Mesenchymal stem cell (in vitro differentiated cells and primary cell): ENCODE results near the gene PALD1.

Experiments used
- DNase-seq: peaks from one replicate; pipeline ENCODE4 v3.0.0-alpha.2; 2013
- H2AFZ ChIP-seq: one replicate; pipeline ENCODE4 v1.6.1; 2013; ENCODE audit warnings: low read depth, mild to moderate bottlenecking, control low read depth, inconsistent platforms, low read length, moderate library complexity
- H2AK5ac ChIP-seq: 2 replicates; pipeline ENCODE4 v1.6.1; 2013; ENCODE audit warnings: low read length, moderate library complexity, mild to moderate bottlenecking, inconsistent platforms; ENCODE audit not compliant: severe bottlenecking
- H2BK120ac ChIP-seq: one replicate; pipeline ENCODE4 v1.6.1; 2013; ENCODE audit warnings: low read depth, mild to moderate bottlenecking, inconsistent platforms, low read length, moderate library complexity
- H2BK12ac ChIP-seq, 2 experiments: one replicate each; pipeline ENCODE4 v1.6.1; 2013; ENCODE audit warnings: inconsistent platforms in 2 of 2, low read length in 2 of 2, mild to moderate bottlenecking in 2 of 2, moderate library complexity in 2 of 2, control low read depth in 1 of 2
- H2BK15ac ChIP-seq: one replicate; pipeline ENCODE4 v1.6.1; 2013; ENCODE audit warnings: mild to moderate bottlenecking, low read depth, inconsistent platforms; ENCODE audit not compliant: poor library complexity, severe bottlenecking
- H2BK5ac ChIP-seq: 2 replicates; pipeline ENCODE4 v1.6.1; 2013; ENCODE audit warnings: low read depth, mild to moderate bottlenecking, low read length, control low read depth, inconsistent platforms; ENCODE audit not compliant: poor library complexity, severe bottlenecking
- H3K14ac ChIP-seq, 2 experiments: one replicate each; pipeline ENCODE4 v1.6.1; 2013; ENCODE audit warnings: inconsistent platforms in 2 of 2, low read length in 2 of 2, control low read depth in 1 of 2, mild to moderate bottlenecking in 1 of 2, moderate library complexity in 1 of 2
- H3K18ac ChIP-seq, 2 experiments: one replicate each; pipeline ENCODE4 v1.6.1; 2013; ENCODE audit warnings: inconsistent platforms in 2 of 2, low read length in 2 of 2, control low read depth in 1 of 2, low read depth in 1 of 2, mild to moderate bottlenecking in 1 of 2
- H3K23ac ChIP-seq, 2 experiments: one replicate each; pipeline ENCODE4 v1.6.1; 2013; ENCODE audit warnings: inconsistent platforms in 2 of 2, low read length in 2 of 2, mild to moderate bottlenecking in 2 of 2, moderate library complexity in 2 of 2, control low read depth in 1 of 2
- H3K27ac ChIP-seq: 2 replicates; pipeline ENCODE4 v1.5.1; 2013; ENCODE audit warnings: mild to moderate bottlenecking, moderate library complexity, low read length, control low read depth, inconsistent platforms; ENCODE audit not compliant: poor library complexity, severe bottlenecking
- H3K27me3 ChIP-seq, 2 experiments: 2 replicates each; pipeline versions ENCODE4 v1.6.1 to v1.7.0; 2013; ENCODE audit warnings: low read length in 2 of 2, mild to moderate bottlenecking in 2 of 2, moderate library complexity in 2 of 2, control low read depth in 1 of 2, inconsistent platforms in 1 of 2; ENCODE audit not compliant: control insufficient read depth in 1 of 2, insufficient read depth in 1 of 2
- H3K36me3 ChIP-seq, 2 experiments: 2 replicates each; pipeline versions ENCODE4 v1.6.1 to v1.7.0; 2013; ENCODE audit warnings: low read length in 2 of 2, control low read depth in 1 of 2, inconsistent platforms in 1 of 2, low read depth in 1 of 2, mild to moderate bottlenecking in 1 of 2; ENCODE audit not compliant: insufficient read depth in 2 of 2, control insufficient read depth in 1 of 2
- H3K4ac ChIP-seq, 2 experiments: one replicate each; pipeline ENCODE4 v1.6.1; 2013; ENCODE audit warnings: inconsistent platforms in 2 of 2, low read length in 2 of 2, mild to moderate bottlenecking in 2 of 2, moderate library complexity in 2 of 2, control low read depth in 1 of 2, low read depth in 1 of 2
- H3K4me1 ChIP-seq: 2 replicates; pipeline ENCODE4 v1.6.1; 2013; ENCODE audit warnings: low read depth, low read length, control low read depth; ENCODE audit not compliant: control insufficient read depth, insufficient read depth
- H3K4me2 ChIP-seq: 2 replicates; pipeline ENCODE4 v1.6.1; 2013; ENCODE audit warnings: low read length, mild to moderate bottlenecking, inconsistent platforms; ENCODE audit not compliant: poor library complexity, severe bottlenecking
- H3K4me3 ChIP-seq, 2 experiments: 2 replicates each; pipeline versions ENCODE4 v1.5.1 to v1.7.0; 2013; ENCODE audit warnings: low read length in 2 of 2, mild to moderate bottlenecking in 2 of 2, control low read depth in 1 of 2, low read depth in 1 of 2; ENCODE audit not compliant: insufficient read depth in 1 of 2
- H3K79me1 ChIP-seq: replicated peaks from 2 replicates; pipeline ENCODE4 v1.6.1; 2013; ENCODE audit warnings: mild to moderate bottlenecking, control low read depth, low read length, inconsistent platforms; ENCODE audit not compliant: poor library complexity, severe bottlenecking
- H3K9ac ChIP-seq: 2 replicates; pipeline ENCODE4 v1.7.0; 2013; ENCODE audit warnings: mild to moderate bottlenecking, low read length, moderate library complexity
- H3K9me3 ChIP-seq: 2 replicates; pipeline ENCODE4 v1.7.0; 2013; ENCODE audit warnings: mild to moderate bottlenecking, low read length; ENCODE audit not compliant: control insufficient read depth
- H4K8ac ChIP-seq: one replicate; pipeline ENCODE4 v1.6.1; 2013; ENCODE audit warnings: inconsistent platforms, mild to moderate bottlenecking, low read length, moderate library complexity
- H4K91ac ChIP-seq: one replicate; pipeline ENCODE4 v1.6.1; 2013; ENCODE audit warnings: mild to moderate bottlenecking, low read length, inconsistent platforms
- WGBS: methylation state at CpG from one replicate; pipeline ENCODE4 v1.1.7; 2013; ENCODE audit warnings: mixed read lengths; 5-methylcytosine and 5-hydroxymethylcytosine counted together

Gene PALD1

GRCh38 chr10:70459061-70459773, 19.4 kb upstream of the PALD1 start:
- DNase-seq = no peak
- H2BK12ac ChIP-seq = no peak overlapping the region
- peaks cover 44 to 46% of the 10 kb centered on the region in 2 experiments for H3K27me3 ChIP-seq
- H2AFZ ChIP-seq = no peak overlapping the region
- H3K4me1 ChIP-seq = peaks cover 22% of the 10 kb centered on the region
- WGBS = 24% methylated on average over 19 of the region's 19 CpGs
- H3K4me2 ChIP-seq = no peak overlapping the region
- no peak overlapping the region for H2AK5ac ChIP-seq
- H2BK5ac ChIP-seq = no peak overlapping the region
- H3K9ac ChIP-seq = no peak overlapping the region
- H3K23ac ChIP-seq = no peak overlapping the region
- H2BK15ac ChIP-seq = no peak overlapping the region
- no peak overlapping the region for H3K14ac ChIP-seq
- no peak overlapping the region for H3K18ac ChIP-seq
- H2BK120ac ChIP-seq = no peak overlapping the region
- H4K91ac ChIP-seq = no peak overlapping the region
- H3K79me1 ChIP-seq = no peaks in the 10 kb centered on the region
- no peak overlapping the region for H3K4ac ChIP-seq
- H3K27ac ChIP-seq = no peak overlapping the region
- H3K4me3 ChIP-seq = no peak overlapping the region
- no peaks in the 10 kb centered on the region for H3K9me3 ChIP-seq
- no peak overlapping the region for H4K8ac ChIP-seq
- no peaks in the 10 kb centered on the region for H3K36me3 ChIP-seq

DNA sequence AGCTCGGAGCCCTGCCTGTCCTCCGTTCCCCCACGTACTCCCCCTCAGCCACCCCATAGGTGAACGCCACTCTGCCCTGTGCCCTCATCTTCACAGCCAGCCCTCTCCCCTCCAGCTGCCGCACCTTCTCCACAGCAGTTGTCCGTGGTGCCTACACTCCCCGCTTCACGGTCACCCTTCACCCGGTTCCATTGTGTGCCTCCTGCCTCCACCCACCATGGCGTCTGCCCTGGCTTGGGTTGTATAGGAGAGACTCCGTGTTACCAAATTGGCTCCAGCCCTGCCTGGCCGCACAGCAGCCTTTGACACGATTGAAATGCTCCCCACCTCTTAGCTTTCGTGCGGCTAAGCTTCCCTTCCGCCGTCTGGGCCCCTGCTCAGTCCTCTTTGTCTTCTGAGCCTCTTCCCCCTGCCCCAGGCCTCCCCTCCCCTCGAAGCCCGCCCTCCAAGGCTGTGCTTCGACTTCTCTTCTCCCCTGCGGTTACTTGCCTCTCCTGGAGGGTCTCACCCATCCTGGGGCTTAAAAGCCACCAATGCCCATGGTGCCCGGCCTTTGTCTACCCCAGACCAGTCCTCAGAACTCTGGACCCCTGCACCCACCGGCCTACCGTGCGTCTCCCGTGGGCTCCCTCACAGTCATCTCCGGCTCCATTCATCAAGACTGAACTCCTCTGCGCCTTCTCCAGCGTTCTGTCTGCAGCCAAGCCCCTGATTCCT, 18.6 kb upstream of the PALD1 start:
- Histone ChIP-seq H3K4me3 (no peak overlapping the region), H3K9me3 (no peaks in the 10 kb centered on the region), H3K9ac (no peak overlapping the region), H3K18ac (no peak overlapping the region), H4K91ac (peak overlapping the region; percentile 35), H3K23ac (peak overlapping the region in 1 of 2 experiments; percentile 9), H2BK5ac (no peak overlapping the region), H3K27ac (no peak overlapping the region), H3K27me3 (peaks cover 42 to 44% of the 10 kb centered on the region in 2 experiments), H4K8ac (no peak overlapping the region), H2BK12ac (peak overlapping the region in 1 of 2 experiments; percentile 8), H3K4me1 (peaks cover 22% of the 10 kb centered on the region), H2AFZ (no peak overlapping the region), H2BK120ac (no peak overlapping the region), H3K36me3 (no peaks in the 10 kb centered on the region), H3K79me1 (no peaks in the 10 kb centered on the region), H3K4me2 (no peak overlapping the region), H2AK5ac (no peak overlapping the region), H2BK15ac (no peak overlapping the region), H3K14ac (no peak overlapping the region), H3K4ac (no peak overlapping the region)
- no peak for DNase-seq
- 72% methylated on average over 29 of the region's 29 CpGs for WGBS

- Histone ChIP-seq H3K18ac (no peak overlapping the region), H2BK120ac (no peak overlapping the region), H3K9me3 (no peaks in the 10 kb centered on the region), H3K9ac (no peak overlapping the region), H3K14ac (no peak overlapping the region), H2BK15ac (no peak overlapping the region), H2BK12ac (no peak overlapping the region), H3K4ac (no peak overlapping the region), H3K4me3 (no peak overlapping the region), H3K4me1 (peaks cover 17% of the 10 kb centered on the region), H2AK5ac (no peak overlapping the region), H3K4me2 (no peak overlapping the region), H2BK5ac (no peak overlapping the region), H4K91ac (no peak overlapping the region), H3K79me1 (no peaks in the 10 kb centered on the region), H3K27me3 (peaks cover 30 to 39% of the 10 kb centered on the region in 2 experiments), H3K27ac (no peak overlapping the region), H3K36me3 (no peaks in the 10 kb centered on the region), H2AFZ (no peak overlapping the region), H3K23ac (no peak overlapping the region), H4K8ac (no peak overlapping the region)
- peak; percentile 60 for DNase-seq
- WGBS = 61% methylated on average over 12 of the region's 13 CpGs
Observed at GRCh38 chr10:70461397-70462348, 16.9 kb upstream of the PALD1 start.
